Amniotic stem cell (primary cell): ENCODE results near the gene ZBTB43.
"Not testable (repeated sequence)": the region's sequence is repeated elsewhere in the genome, so short reads cannot be mapped to it uniquely, and the experiment has no call there.

Experiments
- DNase-seq: peaks from one replicate; lab custom pipeline; 2025; lab: John Stamatoyannopoulos, UW

ZBTB43 gene

DNA sequence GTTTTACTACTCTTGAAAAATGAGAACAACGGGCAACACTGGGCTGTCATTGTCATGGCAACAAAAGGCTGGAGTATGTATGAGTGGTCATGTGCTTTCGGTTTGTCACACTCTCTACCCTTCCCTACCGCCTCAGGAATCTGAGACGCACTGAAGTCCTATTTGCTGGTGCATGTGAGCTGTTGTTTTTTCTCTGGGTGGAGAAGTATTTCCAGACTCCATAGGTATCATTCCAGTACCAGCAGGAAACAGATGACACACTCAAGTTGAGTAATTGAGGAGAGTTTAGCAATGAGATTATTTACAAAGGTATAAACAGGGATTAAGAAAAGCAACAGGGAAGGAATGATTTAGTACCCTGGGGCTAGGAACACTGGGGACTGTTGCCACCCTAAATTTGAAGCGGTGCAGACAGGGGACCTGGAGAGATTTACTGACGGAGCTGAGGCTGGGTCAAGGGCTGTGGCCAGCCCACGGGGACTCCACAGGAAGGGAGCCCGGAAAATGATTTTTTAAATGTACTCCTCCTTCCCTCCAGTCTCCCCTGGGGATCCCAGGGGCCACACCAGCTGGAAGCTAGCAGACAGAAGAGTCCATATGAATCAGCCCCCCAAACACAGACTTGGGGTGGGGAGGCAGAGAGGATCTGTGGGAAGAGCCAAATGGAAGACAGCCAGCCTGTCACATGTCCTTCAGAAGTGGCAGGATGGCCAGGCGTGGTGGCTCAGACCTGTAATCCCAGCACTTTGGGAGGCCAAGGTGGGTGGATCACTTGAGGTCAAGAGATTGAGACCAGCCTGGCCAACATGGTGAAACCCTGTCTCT, 13.2 kb upstream of the ZBTB43 start:
- peak; percentile 85 for DNase-seq

DNA sequence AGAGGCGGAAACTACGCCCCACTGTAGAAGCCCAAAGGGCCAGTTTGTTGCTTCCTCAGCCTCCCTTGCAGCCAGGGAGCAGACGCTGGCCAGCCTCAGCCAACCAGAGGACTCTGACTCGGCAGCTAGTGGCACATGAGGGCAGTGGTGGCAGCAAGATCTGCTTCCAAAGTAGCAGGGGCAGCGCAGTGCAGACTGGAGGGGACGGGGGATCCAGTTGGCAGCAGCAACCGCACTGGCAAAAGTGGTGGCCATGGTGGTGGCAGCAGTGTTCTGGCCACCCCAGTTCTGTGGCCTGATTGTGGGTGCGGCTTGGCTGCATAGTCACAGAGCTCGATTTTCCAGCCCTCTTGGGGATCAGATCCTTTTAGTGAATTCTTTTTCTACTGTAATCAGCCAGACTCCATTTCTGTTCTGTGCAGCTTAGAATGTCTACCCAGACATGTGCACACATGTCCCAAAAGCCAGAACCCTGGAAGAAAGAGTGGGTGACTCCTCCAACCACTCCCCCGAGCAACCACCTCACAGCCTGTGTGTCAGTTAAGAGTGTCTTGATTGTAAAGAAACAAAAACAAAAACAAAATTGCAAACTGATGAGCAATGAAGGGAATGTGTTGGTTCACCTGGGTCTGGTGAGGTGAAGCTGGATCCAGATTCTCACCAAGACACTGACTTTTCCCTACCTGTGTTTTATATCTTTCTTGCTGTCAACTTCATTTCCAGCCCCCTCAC, 11.0 kb upstream of the ZBTB43 start:
- no peak for DNase-seq

DNA sequence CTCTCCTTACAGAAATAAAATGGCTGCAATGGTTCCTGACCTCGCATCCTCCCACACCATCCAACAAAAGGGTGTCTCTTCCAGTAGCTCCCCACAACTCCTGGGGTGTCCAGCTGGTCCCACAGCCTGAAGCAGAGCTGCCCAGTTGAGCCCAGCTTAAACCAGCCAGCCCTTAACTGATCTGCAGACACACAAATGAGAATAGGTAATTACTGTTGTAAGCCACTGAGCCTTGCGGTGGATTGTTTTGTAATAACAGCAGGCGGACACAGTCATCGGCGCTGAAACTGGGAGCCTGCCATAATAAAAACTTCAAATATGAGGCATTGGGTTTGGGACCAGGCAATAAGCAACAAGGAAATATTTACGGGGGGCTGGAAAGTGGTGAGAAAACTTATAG, 10.4 kb upstream of the ZBTB43 start:
- no peak for DNase-seq

DNA sequence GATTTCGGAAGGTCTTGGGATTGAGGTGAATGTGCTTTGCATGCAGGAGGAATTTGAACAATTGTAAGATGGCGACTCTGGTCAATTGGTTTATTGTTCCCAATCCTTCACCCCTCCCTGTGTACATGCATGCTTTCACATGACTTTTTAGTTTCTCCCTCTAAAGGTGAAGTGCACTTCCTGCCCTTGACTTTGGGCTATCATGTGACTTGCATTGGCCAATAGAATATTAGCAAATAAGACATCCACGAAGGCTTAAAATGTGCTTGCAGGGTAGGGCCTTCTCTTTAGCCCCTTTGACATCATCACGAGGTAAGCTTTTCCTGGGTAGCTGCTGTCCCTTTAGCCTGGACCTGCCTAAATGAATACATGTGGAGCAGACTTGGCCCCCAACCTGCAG, 8.1 kb upstream of the ZBTB43 start:
- no peak for DNase-seq

DNA sequence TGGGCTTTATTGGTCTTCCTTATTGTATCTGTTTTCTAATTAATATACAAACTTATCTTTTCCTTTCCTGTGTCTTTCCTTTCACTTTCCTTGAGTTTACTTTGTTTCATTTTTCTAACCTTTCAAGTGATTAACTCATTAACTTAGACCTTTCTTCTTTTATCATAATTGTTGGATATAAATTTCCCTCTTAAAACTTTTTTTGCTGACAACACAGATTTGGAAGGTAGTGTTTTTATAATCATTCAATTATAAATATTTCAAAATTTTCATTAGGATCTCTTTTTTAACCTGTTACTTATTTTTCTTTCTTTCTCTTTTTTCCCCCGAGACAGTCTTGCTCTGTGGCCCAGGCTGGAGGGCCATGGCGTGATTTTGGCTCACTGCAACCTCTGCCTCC, 6.9 kb upstream of the ZBTB43 start:
- no peak for DNase-seq

DNA sequence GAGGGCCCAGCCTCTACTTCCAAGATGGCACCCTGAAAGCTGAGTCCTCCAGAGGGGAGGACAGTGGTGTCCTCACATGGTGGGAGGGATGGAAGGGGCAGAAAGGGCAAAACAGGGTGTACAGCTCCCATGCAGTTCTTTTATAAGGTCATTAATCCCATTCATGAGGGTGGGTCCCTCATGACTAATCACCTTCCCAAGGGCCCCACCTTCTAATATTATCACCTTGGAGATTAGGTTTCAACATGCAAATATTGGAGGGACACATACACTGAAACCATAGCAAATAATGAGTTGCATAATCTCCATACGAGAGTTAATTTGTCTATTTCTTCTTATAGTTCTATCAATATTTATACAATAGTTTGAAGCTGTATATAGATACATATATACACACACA, 5.8 kb upstream of the ZBTB43 start:
- DNase-seq, result no peak

DNA sequence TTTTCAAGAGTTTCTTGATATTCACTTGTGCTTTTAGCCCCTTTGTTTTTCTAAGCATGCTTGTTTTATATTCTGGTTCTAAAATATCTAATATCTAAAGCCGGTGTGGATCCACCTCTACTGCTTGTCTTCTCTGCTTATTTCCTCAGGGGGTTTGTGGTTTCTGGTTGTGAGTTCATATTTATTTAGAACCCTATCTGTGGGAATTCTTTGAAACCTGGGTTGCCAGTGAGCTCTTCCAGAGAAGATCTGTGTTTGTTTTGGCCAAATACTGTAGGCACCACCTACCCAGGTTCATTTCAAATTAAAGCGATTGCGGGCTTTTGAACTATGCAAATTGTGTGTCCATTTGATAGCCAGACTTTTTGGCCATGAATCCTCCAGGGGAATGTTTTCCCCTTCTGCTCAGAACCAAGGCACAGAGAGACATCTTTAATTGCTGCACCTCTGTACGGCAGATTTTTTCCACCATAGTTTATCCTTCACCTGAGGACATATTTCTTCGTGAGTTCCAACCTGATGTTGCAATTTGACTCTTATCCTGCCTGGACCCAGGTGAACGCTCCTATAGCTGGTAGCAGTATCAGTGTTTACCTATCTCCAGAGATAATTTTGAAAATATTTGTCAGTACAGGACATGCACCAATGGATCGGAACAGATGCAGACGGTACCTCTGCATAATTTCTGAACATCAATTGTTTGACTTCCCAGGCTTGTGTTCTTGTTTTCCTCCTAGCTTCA, 2.4 kb upstream of the ZBTB43 start:
- no peak for DNase-seq

DNA sequence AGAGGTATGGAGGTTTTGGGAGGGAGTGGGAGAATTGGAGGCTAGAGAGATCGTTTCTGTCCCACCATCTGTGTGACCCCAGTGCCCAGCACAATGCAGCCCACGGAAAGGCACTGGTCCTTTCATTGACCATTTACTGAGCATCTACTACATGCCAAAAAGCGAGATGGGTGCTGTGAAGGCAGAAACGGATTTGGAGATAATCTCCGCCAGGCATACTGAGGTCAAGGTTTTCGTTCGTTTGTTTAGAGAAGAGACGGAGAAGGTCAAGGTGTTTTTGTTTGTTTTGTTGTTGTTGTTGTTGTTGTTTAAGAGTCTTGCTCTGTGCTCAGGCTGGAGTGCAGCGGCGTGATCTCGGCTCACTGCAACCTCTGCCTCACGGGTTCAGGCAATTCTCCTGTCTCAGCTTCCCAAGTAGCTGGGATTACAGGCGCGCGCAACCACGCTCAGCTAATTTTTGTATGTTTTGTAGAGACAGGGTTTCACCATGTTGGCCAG, 593 bp upstream of the ZBTB43 start:
- DNase-seq, result no peak

DNA sequence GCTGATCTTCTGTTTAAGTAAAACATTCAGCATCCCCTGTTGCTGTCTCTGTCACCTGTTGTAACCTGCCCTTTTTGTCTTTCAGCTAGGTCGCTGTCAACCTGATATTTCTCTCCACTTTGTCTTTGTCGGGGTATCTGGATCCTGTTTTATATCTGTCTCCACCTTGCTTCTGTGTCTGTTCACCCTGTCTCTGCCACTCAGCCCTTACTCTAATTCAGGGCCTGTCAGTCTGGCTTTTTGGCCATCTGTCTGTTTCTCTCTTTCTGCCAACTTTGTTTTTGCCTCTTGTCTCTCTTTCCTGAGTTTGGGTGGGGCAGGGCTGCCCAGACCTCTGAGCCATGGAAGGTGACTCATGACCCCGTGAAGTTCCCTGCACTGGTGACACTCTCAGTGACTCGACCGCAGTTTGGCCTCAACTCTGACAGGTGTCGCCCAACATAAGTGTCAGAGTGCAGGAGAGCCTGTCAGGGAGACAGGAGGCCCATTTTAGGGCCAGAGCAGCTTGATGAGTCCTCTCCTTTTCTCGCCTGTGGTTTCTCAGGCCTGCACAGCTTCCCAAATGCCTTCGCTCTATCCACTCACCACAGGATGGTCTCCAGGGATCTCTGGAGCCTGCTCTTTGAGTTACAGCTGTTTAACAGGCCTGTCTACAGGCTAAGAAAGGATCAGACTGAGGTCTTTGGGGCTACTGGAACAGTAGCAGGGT, 868 bp downstream of the ZBTB43 start:
- no peak for DNase-seq

DNA sequence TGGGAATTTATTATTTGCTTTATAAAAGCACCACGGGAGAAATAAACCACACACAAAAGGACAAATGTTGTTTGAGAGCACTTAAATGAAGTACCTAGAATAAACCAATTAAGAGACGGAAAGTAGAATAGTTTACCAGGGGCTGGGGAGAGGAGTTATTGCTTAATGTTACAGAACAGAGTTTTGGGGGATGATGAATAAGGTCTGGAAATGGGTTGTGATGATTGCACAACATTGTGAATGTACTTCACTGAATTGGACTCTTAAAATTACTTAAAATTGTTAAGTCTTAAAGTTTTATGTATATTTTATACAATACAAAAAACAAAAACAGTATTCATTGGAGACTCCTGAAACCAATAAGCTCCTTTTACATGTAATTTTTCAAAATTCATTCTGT, 1.5 kb downstream of the ZBTB43 start:
- DNase-seq, result no peak

DNA sequence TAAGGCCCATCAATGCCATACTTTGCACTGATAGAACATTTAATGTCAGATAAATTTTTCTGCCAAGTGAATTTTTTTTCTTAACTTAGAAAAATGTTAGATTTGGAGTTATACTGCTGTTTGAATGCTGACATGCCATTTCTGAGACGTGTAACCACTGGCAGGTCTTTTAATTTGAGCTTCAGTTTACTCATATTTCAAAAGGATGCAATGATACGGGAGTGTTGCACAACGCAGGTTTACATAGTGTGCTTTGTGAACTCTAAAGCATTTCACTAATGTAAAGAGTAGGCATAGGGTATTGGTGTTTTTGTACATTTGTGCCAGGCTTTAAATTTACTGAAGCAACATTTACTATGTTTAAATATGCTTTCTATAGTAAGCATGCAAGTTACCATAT, 4.2 kb downstream of the ZBTB43 start:
- no peak for DNase-seq

DNA sequence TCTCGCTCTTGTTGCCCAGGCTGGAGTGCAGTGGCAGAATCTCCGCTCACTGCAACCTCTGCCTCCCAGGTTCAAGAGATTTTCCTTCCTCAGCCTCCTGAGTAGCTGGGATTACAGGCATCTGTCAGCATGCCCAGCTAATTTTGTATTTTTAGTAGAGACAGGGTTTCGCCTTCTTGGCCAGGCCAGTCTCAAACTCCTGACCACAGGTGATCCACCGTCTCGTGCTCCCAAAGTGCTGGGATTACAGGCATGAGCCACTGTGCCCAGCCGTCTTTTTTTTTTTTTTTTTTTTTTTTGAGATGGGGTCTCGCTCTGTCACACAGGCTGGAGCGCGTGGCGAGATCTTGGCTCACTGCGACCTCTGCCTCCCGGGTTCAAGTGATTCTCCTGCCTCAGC, 5.4 kb downstream of the ZBTB43 start:
- DNase-seq, result not testable (repeated sequence)

DNA sequence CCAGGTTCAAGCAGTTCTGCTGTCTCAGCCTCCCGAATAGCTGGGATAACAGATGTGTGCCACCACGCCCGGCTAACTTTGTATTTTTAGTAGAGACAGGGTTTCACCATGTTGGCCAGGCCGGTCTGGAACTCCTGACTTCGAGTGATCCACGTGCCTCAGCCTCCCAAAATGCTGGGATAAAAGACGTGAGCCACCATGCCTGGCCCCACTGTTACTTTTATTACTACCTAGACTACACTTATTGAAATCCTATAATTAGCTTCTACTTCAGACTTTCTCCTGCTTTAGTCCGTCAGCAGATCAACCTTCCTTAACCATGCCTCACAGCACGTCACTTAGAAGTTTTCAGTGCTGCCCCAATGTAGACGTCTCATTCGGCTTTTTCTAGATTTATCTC, 8.2 kb downstream of the ZBTB43 start:
- no peak for DNase-seq

DNA sequence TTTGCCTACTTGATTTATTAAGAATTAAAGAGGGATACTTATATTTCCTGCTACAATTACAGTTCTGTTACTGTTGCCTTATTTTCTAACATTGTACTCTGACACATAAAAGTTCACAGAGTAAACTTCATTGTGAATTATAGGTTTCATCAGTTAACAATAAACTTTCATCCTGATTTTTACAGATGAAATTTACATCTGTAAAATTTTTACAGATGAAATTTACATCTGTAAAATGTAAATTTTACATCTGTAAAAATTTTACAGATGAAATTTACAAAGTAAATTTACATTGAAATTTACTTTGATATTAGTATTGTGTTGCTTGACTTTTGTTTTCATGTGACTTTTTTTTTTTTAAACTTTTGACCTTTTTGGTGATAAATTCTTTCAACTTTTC, 9.3 kb downstream of the ZBTB43 start:
- no peak for DNase-seq

DNA sequence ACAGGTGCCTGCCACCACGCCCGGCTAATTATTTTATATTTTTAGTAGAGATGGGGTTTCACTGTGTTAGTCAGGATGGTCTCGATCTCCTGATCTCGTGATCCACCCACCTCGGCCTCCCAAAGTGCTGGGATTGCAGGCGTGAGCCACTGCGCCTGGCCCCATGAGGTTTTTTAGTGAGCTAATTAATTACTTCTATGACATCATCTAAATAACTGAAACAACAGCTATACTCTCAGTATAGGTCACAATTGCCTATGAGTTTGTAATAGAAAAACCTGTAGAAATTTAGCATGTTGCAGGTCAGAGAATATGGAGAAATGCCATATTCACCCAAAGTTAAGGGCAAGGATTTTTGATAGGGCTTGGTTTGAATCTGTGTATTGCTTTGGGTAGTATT, 12.8 kb downstream of the ZBTB43 start:
- not testable (repeated sequence) for DNase-seq

DNA sequence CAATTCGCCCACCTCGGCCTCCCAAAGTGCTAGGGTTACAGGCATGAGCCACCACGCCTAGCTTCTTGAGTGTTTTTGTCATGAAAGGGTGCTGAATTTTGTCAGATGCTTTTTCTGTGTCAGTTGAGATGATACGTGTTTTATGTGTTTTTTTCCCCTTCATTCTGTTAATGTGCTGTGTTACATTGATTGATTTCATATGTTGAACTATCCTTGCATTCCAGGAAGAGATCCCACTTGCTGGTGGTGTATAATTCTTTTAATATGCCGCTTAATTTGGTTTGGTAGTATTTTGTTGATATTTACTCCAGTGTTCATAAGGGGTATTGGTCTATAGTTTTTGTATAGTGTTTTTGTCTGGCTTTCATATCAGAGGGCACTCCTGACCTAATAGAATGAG, 13.6 kb downstream of the ZBTB43 start:
- no peak for DNase-seq

DNA sequence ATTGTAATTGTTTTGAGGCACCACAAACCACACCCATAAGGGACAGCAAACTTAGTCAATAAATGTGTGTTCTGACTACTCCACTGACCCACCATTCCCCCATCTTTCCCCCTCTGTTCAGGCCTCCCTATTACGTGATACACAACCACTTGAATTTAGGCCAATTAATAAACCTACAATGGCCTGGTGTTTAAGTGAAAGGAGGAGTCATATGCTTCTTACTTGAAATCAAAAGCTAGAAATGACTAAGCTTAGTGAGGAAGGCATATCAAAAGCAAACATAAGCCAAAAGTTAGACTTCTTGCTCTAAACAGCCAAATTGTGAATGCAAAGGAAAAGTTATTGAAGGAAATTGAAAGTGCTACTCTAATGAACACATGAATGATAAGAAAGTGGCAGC, 14.6 kb downstream of the ZBTB43 start:
- DNase-seq, result no peak

DNA sequence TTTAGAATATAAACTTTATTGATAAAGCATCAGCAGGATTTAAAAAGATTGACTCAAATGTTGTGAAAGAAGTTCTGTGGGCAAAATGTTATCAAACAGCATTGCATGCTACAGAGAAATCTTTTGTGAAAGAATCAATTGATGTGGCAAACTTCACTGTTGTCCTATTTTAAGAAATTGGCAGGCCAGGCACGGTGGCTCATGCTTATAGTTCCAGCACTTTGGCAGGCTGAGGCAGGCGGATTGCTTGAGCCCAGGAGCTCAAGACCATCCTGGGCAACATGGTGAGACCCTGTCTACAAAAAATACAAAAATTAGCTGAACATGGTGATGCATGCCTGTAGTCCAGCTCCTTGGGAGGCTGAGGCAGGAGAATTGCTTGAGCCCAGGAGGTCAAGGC, 17.4 kb downstream of the ZBTB43 start:
- no peak for DNase-seq

DNA sequence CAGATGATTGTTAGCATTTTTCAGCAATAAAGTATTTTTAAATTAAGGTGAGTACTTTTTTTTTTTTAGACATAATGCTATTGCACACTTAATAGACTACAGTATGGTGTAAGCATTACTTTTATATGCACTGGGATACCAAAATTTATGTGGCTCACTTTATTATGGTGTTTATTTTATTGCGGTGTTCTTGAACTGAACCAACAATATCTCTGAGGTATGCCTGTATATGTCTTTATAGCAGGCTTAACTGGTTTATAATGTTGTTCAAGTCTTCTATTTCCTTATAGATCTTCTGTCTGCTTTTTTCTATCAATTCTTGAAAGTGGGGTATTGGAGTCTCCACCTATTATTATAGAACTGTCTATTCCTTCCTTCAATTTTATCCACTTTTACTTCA, 18.0 kb downstream of the ZBTB43 start:
- no peak for DNase-seq

DNA sequence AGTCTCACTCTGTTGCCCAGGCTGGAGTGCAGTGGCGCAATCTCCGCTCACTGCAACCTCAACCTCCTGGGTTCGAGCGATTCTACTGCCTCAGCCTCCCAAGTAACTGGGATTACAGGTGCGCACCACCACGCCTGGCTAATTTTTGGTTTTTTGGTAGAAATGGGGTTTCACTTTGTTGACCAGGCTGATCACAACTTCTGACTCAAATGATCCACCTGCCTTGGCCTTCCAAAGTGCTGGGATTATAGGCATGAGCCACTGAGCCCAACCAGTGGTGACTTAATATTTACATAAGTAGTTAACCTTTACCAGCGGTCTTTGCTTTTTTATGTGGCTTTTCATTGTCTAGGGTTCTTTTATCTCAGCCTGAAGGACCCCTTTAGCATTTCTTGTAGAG, 19.2 kb downstream of the ZBTB43 start:
- DNase-seq, result not testable (repeated sequence)

DNA sequence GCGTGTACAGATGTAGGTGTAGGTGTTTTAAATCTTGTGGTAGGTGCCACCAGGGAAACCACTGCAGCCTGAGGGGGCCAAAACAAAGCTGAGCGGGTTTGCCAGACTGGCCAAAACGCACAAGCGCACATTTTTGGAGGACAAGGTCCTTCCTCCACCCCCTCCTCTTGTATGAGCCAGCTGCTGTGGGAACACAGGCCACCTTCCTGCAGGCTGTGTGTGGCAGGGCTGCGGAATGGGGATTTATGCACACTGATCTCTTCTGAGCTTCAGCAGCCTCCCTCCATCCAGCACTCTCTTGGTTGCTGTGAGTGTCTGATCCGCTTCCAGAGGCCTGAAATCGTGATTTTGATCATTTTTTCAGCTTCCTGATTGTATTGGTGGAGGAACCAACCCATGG, 22.4 kb downstream of the ZBTB43 start:
- no peak for DNase-seq

DNA sequence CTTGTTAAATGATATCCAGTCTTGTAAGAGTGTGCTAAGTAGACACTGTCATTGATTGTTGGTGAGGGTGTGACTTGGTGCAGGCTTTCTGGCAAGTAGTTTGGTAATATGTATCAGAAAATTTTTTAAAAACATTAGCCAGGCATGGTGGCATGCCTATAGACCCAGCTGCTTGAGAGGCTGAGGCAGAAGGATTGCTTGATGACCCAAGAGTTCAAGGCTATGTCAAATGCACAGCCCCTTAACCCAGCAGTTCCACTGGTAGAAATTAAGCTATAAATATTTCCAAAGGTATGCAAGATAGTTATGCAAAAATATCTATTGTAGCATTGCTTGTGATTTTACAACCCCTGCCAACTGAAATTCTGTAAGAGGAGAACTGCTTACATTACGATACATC, 24.2 kb downstream of the ZBTB43 start:
- no peak for DNase-seq
